Endodermal cell (in vitro differentiated cells): Measurements from ENCODE around the gene CNGB1. TPM values are rescaled to one million over a fixed set of nuclear protein-coding genes. Genes with fewer than 3 reads are reported as not detected.

Experiments
- DNase-seq: peaks from one replicate; pipeline ENCODE4 v3.0.0-alpha.2; 2017
- H3K27ac ChIP-seq: 2 replicates; pipeline ENCODE4 v1.5.1; 2013; ENCODE audit warnings: mild to moderate bottlenecking, low read depth, low read length, moderate library complexity
- H3K27me3 ChIP-seq: 2 replicates; pipeline ENCODE4 v1.6.1; 2013; ENCODE audit warnings: mild to moderate bottlenecking, low read length, moderate library complexity; ENCODE audit not compliant: insufficient read depth, control insufficient read depth, poor library complexity, severe bottlenecking
- H3K36me3 ChIP-seq: 2 replicates; pipeline ENCODE4 v1.7.0; 2013; ENCODE audit warnings: mild to moderate bottlenecking, low read length, moderate library complexity; ENCODE audit not compliant: control insufficient read depth, insufficient read depth
- H3K4me1 ChIP-seq: one replicate; pipeline ENCODE4 v1.7.0; 2013; ENCODE audit warnings: low read length; ENCODE audit not compliant: control insufficient read depth, insufficient read depth
- H3K4me3 ChIP-seq: 2 replicates; pipeline ENCODE4 v1.5.1; 2013; ENCODE audit warnings: mild to moderate bottlenecking, low read length, moderate library complexity
- H3K9ac ChIP-seq: 2 replicates; pipeline ENCODE4 v1.6.1; 2013; ENCODE audit warnings: mild to moderate bottlenecking, low read length, moderate library complexity; ENCODE audit not compliant: poor library complexity, severe bottlenecking; ENCODE audit errors: extremely low read depth
- H3K9me3 ChIP-seq: 2 replicates; pipeline ENCODE4 v1.6.1; 2013; ENCODE audit warnings: mild to moderate bottlenecking, low read length, moderate library complexity; ENCODE audit not compliant: control insufficient read depth
- H3K27ac Mint-ChIP-seq: 2 replicates; pipeline ENCODE4 v1.8.0; 2020; ENCODE audit warnings: mixed read lengths
- H3K27me3 Mint-ChIP-seq: 2 replicates; pipeline ENCODE4 v1.8.0; 2021; ENCODE audit warnings: mild to moderate bottlenecking, mixed read lengths; ENCODE audit not compliant: insufficient read depth
- H3K36me3 Mint-ChIP-seq: 2 replicates; pipeline ENCODE4 v1.8.0; 2020; ENCODE audit warnings: low read depth, mixed read lengths
- H3K4me1 Mint-ChIP-seq: 2 replicates; pipeline ENCODE4 v1.8.0; 2020; ENCODE audit warnings: mixed read lengths
- H3K4me3 Mint-ChIP-seq: 2 replicates; pipeline ENCODE4 v1.8.0; 2020; ENCODE audit warnings: mild to moderate bottlenecking, moderate library complexity, mixed read lengths
- H3K9me3 Mint-ChIP-seq: 2 replicates; pipeline ENCODE4 v1.8.0; 2020; ENCODE audit warnings: mild to moderate bottlenecking, mixed read lengths
- CTCF ChIP-seq: fragments of 200-600 bp; sonication (generic); conservative IDR thresholded peaks from 2 replicates; pipeline ENCODE4 v1.5.0; 2021; ENCODE audit warnings: antibody characterized with exemption, mild to moderate bottlenecking
- WGBS, 2 experiments: methylation state at CpG; one replicate each; pipeline versions ENCODE4 v1.1.5 to v1.1.7; 2013; ENCODE audit warnings: missing lambda C conversion rate in 2 of 2, mixed read lengths in 1 of 2; ENCODE audit not compliant: insufficient coverage in 1 of 2, insufficient read length in 1 of 2; 5-methylcytosine and 5-hydroxymethylcytosine counted together
- total RNA-seq, 2 donors: library from RNA; stranded (reverse); fragmentation: NEBNext Ultra II Directional in 1 of 2; extraction: Animal tissue kit (Norgen Biotek cat#: 25700) in 1 of 2; gene quantifications; 2 replicates in 1 of 2; 3 replicates in 1 of 2; pipeline ENCODE4 v1.2.1, GENCODE V29; 2021

The CNGB1 gene
- total RNA-seq, 2 donors from 2014 or later, result 0.29 to 0.60 TPM

GRCh38 chr16:57904101-57904500 lies 66.8 kb downstream of the CNGB1 start:
- Histone ChIP-seq H3K27me3 (no peaks in the 10 kb centered on the region), H3K36me3 (no peaks in the 10 kb centered on the region), H3K27ac (no peak overlapping the region), H3K9me3 (no peaks in the 10 kb centered on the region), H3K4me3 (no peak overlapping the region), H3K4me1 (no peaks in the 10 kb centered on the region), H3K9ac (no peak overlapping the region)
- 93 to 94% methylated on average over 7 to 8 of the region's 8 CpGs for WGBS, 2 experiments
- no peak overlapping the region for H3K27ac Mint-ChIP-seq
- H3K36me3 Mint-ChIP-seq, result no peaks in the 10 kb centered on the region
- TF ChIP-seq CTCF, result no peak
- peaks cover 4% of the 10 kb centered on the region for H3K4me1 Mint-ChIP-seq
- H3K27me3 Mint-ChIP-seq, result peaks cover 2% of the 10 kb centered on the region
- no peak overlapping the region for H3K4me3 Mint-ChIP-seq
- no peaks in the 10 kb centered on the region for H3K9me3 Mint-ChIP-seq
- DNase-seq, result no peak

- no peak overlapping the region for H3K4me3 ChIP-seq
- WGBS, 2 experiments, result 89% methylated on average over 15 to 18 of the region's 18 CpGs
- no peaks in the 10 kb centered on the region for H3K9me3 Mint-ChIP-seq
- H3K4me1 ChIP-seq, result no peaks in the 10 kb centered on the region
- H3K27me3 Mint-ChIP-seq, result peaks cover 2% of the 10 kb centered on the region
- H3K27me3 ChIP-seq, result no peaks in the 10 kb centered on the region
- no peak overlapping the region for H3K4me3 Mint-ChIP-seq
- no peaks in the 10 kb centered on the region for H3K9me3 ChIP-seq
- H3K27ac Mint-ChIP-seq, result no peak overlapping the region
- no peaks in the 10 kb centered on the region for H3K36me3 ChIP-seq
- DNase-seq, result no peak
- no peak overlapping the region for H3K9ac ChIP-seq
- H3K36me3 Mint-ChIP-seq, result no peaks in the 10 kb centered on the region
- no peak overlapping the region for H3K27ac ChIP-seq
- TF ChIP-seq CTCF, result no peak
- peaks cover 8% of the 10 kb centered on the region for H3K4me1 Mint-ChIP-seq
These were observed 67.3 kb downstream of the CNGB1 start for GRCh38 chr16:57903656-57904055.

- Histone ChIP-seq H3K27me3 (no peaks in the 10 kb centered on the region), H3K9me3 (no peaks in the 10 kb centered on the region), H3K4me3 (no peak overlapping the region), H3K4me1 (no peaks in the 10 kb centered on the region), H3K27ac (no peak overlapping the region), H3K36me3 (no peaks in the 10 kb centered on the region), H3K9ac (no peak overlapping the region)
- Mint-ChIP-seq H3K4me3 (no peak overlapping the region), H3K9me3 (no peaks in the 10 kb centered on the region), H3K27me3 (peaks cover 2% of the 10 kb centered on the region), H3K36me3 (no peaks in the 10 kb centered on the region), H3K4me1 (peaks cover 9% of the 10 kb centered on the region), H3K27ac (no peak overlapping the region)
- 88 to 92% methylated on average over 10 to 12 of the region's 12 CpGs for WGBS, 2 experiments
- no peak for TF ChIP-seq CTCF
- DNase-seq, result no peak
These were observed 69.4 kb downstream of the CNGB1 start for GRCh38 chr16:57901480-57902069.
